B cell (primary cell): ENCODE data around the gene PMVK.

Source experiments
- EZH2 ChIP-seq: IDR thresholded peaks from 2 replicates; pipeline ENCODE4 v1.6.1; 2012; ENCODE audit warnings: borderline replicate concordance, low read depth, mild to moderate bottlenecking, moderate library complexity, low read length; ENCODE audit not compliant: insufficient read depth, poor library complexity, severe bottlenecking
- TF ChIP-seq, protein P1 (sequence below): fragments of 200-600 bp; IDR thresholded peaks from one replicate; pipeline ENCODE4 v1.8.0; 2022; ENCODE audit warnings: antibody characterized with exemption, mild to moderate bottlenecking

DNA sequence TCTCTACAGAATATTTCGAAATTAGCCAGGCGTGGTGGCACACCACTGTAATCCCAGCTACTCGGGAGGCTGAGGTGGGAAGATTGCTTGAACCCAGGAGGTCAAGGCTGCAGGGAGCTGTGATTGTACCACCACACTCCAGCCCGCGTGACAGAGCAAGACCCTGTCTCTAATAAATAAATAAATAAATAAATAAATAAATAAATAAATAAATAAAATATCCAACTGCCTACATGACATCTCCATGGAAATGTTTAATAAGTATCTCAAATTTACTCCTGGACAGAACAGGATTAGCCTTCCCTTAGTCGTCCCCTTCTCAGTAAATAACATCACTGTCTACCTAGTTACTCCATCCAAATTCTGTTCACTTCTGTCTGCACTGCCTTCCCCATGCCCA, 37.5 kb downstream of the PMVK start:
- TF ChIP-seq, protein P1, sequence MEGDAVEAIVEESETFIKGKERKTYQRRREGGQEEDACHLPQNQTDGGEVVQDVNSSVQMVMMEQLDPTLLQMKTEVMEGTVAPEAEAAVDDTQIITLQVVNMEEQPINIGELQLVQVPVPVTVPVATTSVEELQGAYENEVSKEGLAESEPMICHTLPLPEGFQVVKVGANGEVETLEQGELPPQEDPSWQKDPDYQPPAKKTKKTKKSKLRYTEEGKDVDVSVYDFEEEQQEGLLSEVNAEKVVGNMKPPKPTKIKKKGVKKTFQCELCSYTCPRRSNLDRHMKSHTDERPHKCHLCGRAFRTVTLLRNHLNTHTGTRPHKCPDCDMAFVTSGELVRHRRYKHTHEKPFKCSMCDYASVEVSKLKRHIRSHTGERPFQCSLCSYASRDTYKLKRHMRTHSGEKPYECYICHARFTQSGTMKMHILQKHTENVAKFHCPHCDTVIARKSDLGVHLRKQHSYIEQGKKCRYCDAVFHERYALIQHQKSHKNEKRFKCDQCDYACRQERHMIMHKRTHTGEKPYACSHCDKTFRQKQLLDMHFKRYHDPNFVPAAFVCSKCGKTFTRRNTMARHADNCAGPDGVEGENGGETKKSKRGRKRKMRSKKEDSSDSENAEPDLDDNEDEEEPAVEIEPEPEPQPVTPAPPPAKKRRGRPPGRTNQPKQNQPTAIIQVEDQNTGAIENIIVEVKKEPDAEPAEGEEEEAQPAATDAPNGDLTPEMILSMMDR = no peak
- no peak for TF ChIP-seq EZH2
